Measurements from ENCODE around the gene KPNA2. TPM values are rescaled to one million over a fixed set of nuclear protein-coding genes. Genes with fewer than 3 reads are reported as not detected.

The KPNA2 gene
- total and polyA plus RNA-seq, 2 of the 8 experiments (the other 6 are each of a cell fraction or from before 2014, with no cell fraction given): 413 to 612 TPM

- TF ChIP-seq SP2 (IDR thresholded peaks at IDR 0.05; ENCODE audit: low read length): no peak; the same call in 1 of the 2 replicates
- TF ChIP-seq RAD21 (IDR thresholded peaks at IDR 0.05 in 1 of 2, conservative IDR thresholded peaks at IDR 0.05 in 1 of 2; ENCODE audit: low read depth in 2 of 2, low read length in 2 of 2): no peak
- peak; percentile 77; the same call in 1 of the 2 replicates for TF ChIP-seq GTF2F1 (IDR thresholded peaks at IDR 0.05; ENCODE audit: borderline replicate concordance, low read depth, low read length)
- TF ChIP-seq FOSL1 (IDR thresholded peaks at IDR 0.05; ENCODE audit: insufficient read depth, low read depth, low read length): no peak
- TF ChIP-seq RBBP5 (IDR thresholded peaks at IDR 0.05; ENCODE audit: borderline replicate concordance, low read depth, low read length): no peak; the same call in 1 of the 2 replicates
- no peak for TF ChIP-seq EGR1 (IDR thresholded peaks at IDR 0.05; ENCODE audit: borderline replicate concordance, low read depth, low read length)
- peak; percentile 97 for TF ChIP-seq TAF7 (optimal IDR thresholded peaks at IDR 0.05; ENCODE audit: borderline replicate concordance, low read depth, low read length)
- TF ChIP-seq HDAC6 (IDR thresholded peaks at IDR 0.05; ENCODE audit: low read depth, low read length): no peak
- TF ChIP-seq MAX (IDR thresholded peaks at IDR 0.05): peak; percentile 76
- TF ChIP-seq JUN (IDR thresholded peaks at IDR 0.05; ENCODE audit: low read depth, low read length): no peak
- no peak for TF ChIP-seq RFX5 (IDR thresholded peaks at IDR 0.05; ENCODE audit: borderline replicate concordance, low read depth, low read length)
- TF ChIP-seq SP1 (IDR thresholded peaks at IDR 0.05; ENCODE audit: low read depth, low read length): peak; percentile 70; the same call in 1 of the 2 replicates
- TF ChIP-seq SIN3A (conservative IDR thresholded peaks at IDR 0.05 in 1 of 2, IDR thresholded peaks at IDR 0.05 in 1 of 2; ENCODE audit: low read depth in 1 of 2, low read length in 2 of 2): peak in 1 of 2 experiments; percentile 73; a peak in 1 of 4 replicates
- TF ChIP-seq RXRA (IDR thresholded peaks at IDR 0.05; ENCODE audit: insufficient read depth, low read depth, low read length): no peak
- no peak for TF ChIP-seq CBX5 (IDR thresholded peaks at IDR 0.05; ENCODE audit: low read depth, low read length)
- peak; percentile 25; the same call in 1 of the 2 replicates for TF ChIP-seq TEAD4 (IDR thresholded peaks at IDR 0.05; ENCODE audit: low read depth, low read length)
- peak; percentile 97 for TF ChIP-seq SAP30 (IDR thresholded peaks at IDR 0.05; ENCODE audit: insufficient read depth, insufficient replicate concordance, low read length)
- peak; percentile 28; the same call in 1 of the 2 replicates for TF ChIP-seq JUND (IDR thresholded peaks at IDR 0.05; ENCODE audit: low read length)
- no peak for TF ChIP-seq ZNF274 (IDR thresholded peaks at IDR 0.05; ENCODE audit: borderline replicate concordance, extremely low read depth, low read length)
- 0 out of 2 replicates have a peak, but pooled peaks have one; percentile 13 for TF ChIP-seq USF2 (IDR thresholded peaks at IDR 0.05; ENCODE audit: low read length)
- no peak for TF ChIP-seq EZH2 (IDR thresholded peaks at IDR 0.05; ENCODE audit: low read depth, low read length, severe bottlenecking)
- no peak for TF ChIP-seq CEBPB (IDR thresholded peaks at IDR 0.05; ENCODE audit: low read depth, low read length)
Measured at GRCh38 chr17:68035523-68036303, at the start of gene KPNA2 (continued).

Measured in H1 (cell line).